Parathyroid adenoma (tissue), 2 donors: Measurements from ENCODE around the gene PRIMPOL.

ENCODE experiments used
- H2AFZ ChIP-seq: fragments of 300-600 bp; sonication (generic); one replicate; pipeline ENCODE4 v1.7.0; 2017; ENCODE audit warnings: antibody characterized with exemption, mild to moderate bottlenecking
- H3K27ac ChIP-seq: fragments of 300-600 bp; sonication (generic); one replicate; pipeline ENCODE4 v1.7.0; 2017
- H3K27me3 ChIP-seq: fragments of 300-600 bp; sonication (generic); one replicate; pipeline ENCODE4 v1.7.0; 2017; ENCODE audit warnings: low read length; ENCODE audit not compliant: control insufficient read depth, insufficient read depth
- H3K36me3 ChIP-seq: fragments of 300-600 bp; sonication (generic); one replicate; pipeline ENCODE4 v1.7.0; 2017; ENCODE audit warnings: low read length; ENCODE audit not compliant: control insufficient read depth, insufficient read depth
- H3K4me1 ChIP-seq: fragments of 300-600 bp; sonication (generic); one replicate; pipeline ENCODE4 v1.7.0; 2017; ENCODE audit warnings: control low read depth
- H3K4me2 ChIP-seq: fragments of 300-600 bp; sonication (generic); one replicate; pipeline ENCODE4 v1.7.0; 2017; ENCODE audit warnings: low read length
- H3K4me3 ChIP-seq: fragments of 300-600 bp; sonication (generic); one replicate; pipeline ENCODE4 v1.7.0; 2017; ENCODE audit warnings: low read depth, low read length
- H3K79me2 ChIP-seq: fragments of 300-600 bp; sonication (generic); one replicate; pipeline ENCODE4 v1.7.0; 2017; ENCODE audit warnings: control low read depth
- H3K9ac ChIP-seq: fragments of 300-600 bp; sonication (generic); one replicate; pipeline ENCODE4 v1.7.0; 2017; ENCODE audit warnings: mild to moderate bottlenecking
- H3K9me3 ChIP-seq: fragments of 300-600 bp; sonication (generic); one replicate; pipeline ENCODE4 v1.7.0; 2017; ENCODE audit warnings: low read length; ENCODE audit not compliant: control insufficient read depth
- CTCF ChIP-seq: fragments of 300-600 bp; sonication (generic); IDR thresholded peaks from one replicate; pipeline ENCODE4 v1.7.0; 2017; ENCODE audit warnings: antibody characterized with exemption, mild to moderate bottlenecking
- donor health status: primary hyperparathyroidism.

The PRIMPOL gene

GRCh38 chr4:184632842-184633241 lies 16.7 kb upstream of the PRIMPOL start:
- no peak overlapping the region for H3K27ac ChIP-seq
- no peak overlapping the region for H3K4me3 ChIP-seq
- no peaks in the 10 kb centered on the region for H3K27me3 ChIP-seq
- no peaks in the 10 kb centered on the region for H3K9me3 ChIP-seq
- H3K36me3 ChIP-seq, result no peaks in the 10 kb centered on the region
- no peak overlapping the region for H2AFZ ChIP-seq
- H3K4me2 ChIP-seq, result no peak overlapping the region
- H3K79me2 ChIP-seq, result peaks cover 3% of the 10 kb centered on the region
- H3K4me1 ChIP-seq, result no peaks in the 10 kb centered on the region
- TF ChIP-seq CTCF, result no peak
- no peak overlapping the region for H3K9ac ChIP-seq

GRCh38 chr4:184635381-184635780 lies 14.2 kb upstream of the PRIMPOL start:
- peaks cover 14% of the 10 kb centered on the region for H3K79me2 ChIP-seq
- TF ChIP-seq CTCF, result no peak

GRCh38 chr4:184636144-184636543 lies 13.4 kb upstream of the PRIMPOL start:
- H3K27ac ChIP-seq, result no peak overlapping the region
- H2AFZ ChIP-seq, result no peak overlapping the region
- no peaks in the 10 kb centered on the region for H3K36me3 ChIP-seq
- no peak overlapping the region for H3K4me2 ChIP-seq
- peaks cover 17% of the 10 kb centered on the region for H3K79me2 ChIP-seq
- no peak overlapping the region for H3K4me3 ChIP-seq
- H3K27me3 ChIP-seq, result no peaks in the 10 kb centered on the region
- no peak overlapping the region for H3K9ac ChIP-seq
- H3K4me1 ChIP-seq, result peaks cover 7% of the 10 kb centered on the region
- H3K9me3 ChIP-seq, result no peaks in the 10 kb centered on the region
- TF ChIP-seq CTCF, result no peak

More at GRCh38 chr4:184635381-184635780, 14.2 kb upstream of the PRIMPOL start:
- Histone ChIP-seq H3K27me3 (no peaks in the 10 kb centered on the region), H3K9ac (no peak overlapping the region), H3K27ac (no peak overlapping the region), H2AFZ (no peak overlapping the region), H3K9me3 (no peaks in the 10 kb centered on the region), H3K4me2 (no peak overlapping the region), H3K4me1 (peaks cover 7% of the 10 kb centered on the region), H3K4me3 (no peak overlapping the region), H3K36me3 (no peaks in the 10 kb centered on the region)

- Histone ChIP-seq H3K4me3 (no peak overlapping the region), H3K36me3 (no peaks in the 10 kb centered on the region), H3K27ac (no peak overlapping the region), H2AFZ (no peak overlapping the region), H3K4me2 (no peak overlapping the region), H3K79me2 (peaks cover 22% of the 10 kb centered on the region), H3K9ac (no peak overlapping the region), H3K4me1 (peaks cover 7% of the 10 kb centered on the region), H3K9me3 (no peaks in the 10 kb centered on the region), H3K27me3 (no peaks in the 10 kb centered on the region)
- no peak for TF ChIP-seq CTCF
Observed at GRCh38 chr4:184636897-184637296, 12.6 kb upstream of the PRIMPOL start.

GRCh38 chr4:184641022-184641421 lies 8.5 kb upstream of the PRIMPOL start:
- peaks cover 27% of the 10 kb centered on the region for H3K79me2 ChIP-seq
- no peak overlapping the region for H2AFZ ChIP-seq
- H3K27ac ChIP-seq, result no peak overlapping the region
- no peak overlapping the region for H3K9ac ChIP-seq
- H3K9me3 ChIP-seq, result no peaks in the 10 kb centered on the region
- no peak overlapping the region for H3K4me2 ChIP-seq
- no peak for TF ChIP-seq CTCF
- H3K36me3 ChIP-seq, result no peaks in the 10 kb centered on the region
- H3K4me3 ChIP-seq, result no peak overlapping the region
- peaks cover 7% of the 10 kb centered on the region for H3K4me1 ChIP-seq
- no peaks in the 10 kb centered on the region for H3K27me3 ChIP-seq
